Fibroblast of mammary gland (primary cell): ENCODE measurements around the gene YY1.
A peak's percentile ranks its signal among the peaks of the same experiment; 100 is the strongest.
"Not testable (repeated sequence)": the region's sequence is repeated elsewhere in the genome, so short reads cannot be mapped to it uniquely, and the experiment has no call there.

ENCODE experiments used
- DNase-seq: peaks from one replicate; pipeline ENCODE4 v3.0.0-alpha.2; 2010; ENCODE audit warnings: low read depth
- H3K4me3 ChIP-seq: 2 replicates; pipeline ENCODE4 v1.5.1; 2011; ENCODE audit warnings: low read depth, mild to moderate bottlenecking, low read length, moderate library complexity; ENCODE audit not compliant: control insufficient read depth
- CTCF ChIP-seq: conservative IDR thresholded peaks from 2 replicates; pipeline ENCODE4 v1.5.1; 2011; ENCODE audit warnings: low read depth, low read length, inconsistent platforms; ENCODE audit not compliant: control insufficient read depth, insufficient read depth

Gene YY1

GRCh38 chr14:100203962-100204834 lies 34.7 kb upstream of the YY1 start:
- no peak for TF ChIP-seq CTCF
- no peak overlapping the region for H3K4me3 ChIP-seq
- DNase-seq, result no peak

- H3K4me3 ChIP-seq, DNase-seq: not testable (repeated sequence)
Observed at GRCh38 chr14:100204835-100205167, 34.1 kb upstream of the YY1 start.

GRCh38 chr14:100207588-100207987 lies 31.4 kb upstream of the YY1 start:
- H3K4me3 ChIP-seq, DNase-seq: not testable (repeated sequence)

- not testable (repeated sequence) for H3K4me3 ChIP-seq, DNase-seq
Observed at GRCh38 chr14:100208136-100208535, 30.8 kb upstream of the YY1 start.

GRCh38 chr14:100211366-100211765 lies 27.6 kb upstream of the YY1 start:
- TF ChIP-seq CTCF, result no peak
- no peak overlapping the region for H3K4me3 ChIP-seq
- no peak for DNase-seq

GRCh38 chr14:100211893-100212292 lies 27.1 kb upstream of the YY1 start:
- TF ChIP-seq CTCF, result no peak
- DNase-seq, result no peak
- no peak overlapping the region for H3K4me3 ChIP-seq

- no peak for DNase-seq
- no peak overlapping the region for H3K4me3 ChIP-seq
- no peak for TF ChIP-seq CTCF
Observed at GRCh38 chr14:100212476-100213333, 26.2 kb upstream of the YY1 start.

GRCh38 chr14:100213587-100213955 lies 25.4 kb upstream of the YY1 start:
- H3K4me3 ChIP-seq, result peak overlapping the region; percentile 60
- no peak for TF ChIP-seq CTCF
- no peak for DNase-seq
